Urinary bladder (tissue), 4 donors: ENCODE data around the gene TRIM33. TPM values are rescaled to one million over a fixed set of nuclear protein-coding genes. Genes with fewer than 3 reads are reported as not detected.
"Not testable (repeated sequence)": the region's sequence is repeated elsewhere in the genome, so short reads cannot be mapped to it uniquely, and the experiment has no call there.

Experiments
- DNase-seq: peaks from one replicate; pipeline ENCODE4 v3.0.0-alpha.2; 2015; ENCODE audit errors: extremely low spot score
- H3K27ac ChIP-seq: one replicate; pipeline ENCODE4 v1.5.1; 2013; ENCODE audit warnings: low read depth, mild to moderate bottlenecking, moderate library complexity
- H3K36me3 ChIP-seq: one replicate; pipeline ENCODE4 v1.6.1; 2013; ENCODE audit warnings: mild to moderate bottlenecking, moderate library complexity; ENCODE audit not compliant: insufficient read depth
- H3K4me1 ChIP-seq: one replicate; pipeline ENCODE4 v1.6.1; 2013; ENCODE audit warnings: mild to moderate bottlenecking, moderate library complexity; ENCODE audit not compliant: insufficient read depth
- H3K4me3 ChIP-seq: one replicate; pipeline ENCODE4 v1.5.1; 2013; ENCODE audit warnings: low read depth, low read length
- WGBS: extraction: QIAGEN DNeasy Blood & Tissue Kit; methylation state at CpG from one replicate; pipeline ENCODE4 v1.1.7; 2013; 5-methylcytosine and 5-hydroxymethylcytosine counted together
- polyA plus RNA-seq: library from polyadenylated mRNA; stranded (reverse); fragments of 200-250 nt; gene quantifications from one replicate; pipeline ENCODE4 v1.2.3, GENCODE V29; 2013
- total RNA-seq: library from RNA; depleted of rRNA; stranded (reverse); fragments of >200 nt; gene quantifications from one replicate; pipeline ENCODE4 v1.2.3, GENCODE V29; 2014
- donor health status: healthy with polysubstance abuse.
- donor health status: healthy.

The TRIM33 gene
- total and polyA plus RNA-seq, 2 donors: 11.8 to 87.7 TPM

GRCh38 chr1:114503916-114504422 lies 7.0 kb downstream of the TRIM33 start:
- 85% methylated on average over 7 of the region's 7 CpGs for WGBS
- Histone ChIP-seq H3K4me3 (no peak overlapping the region), H3K36me3 (no peaks in the 10 kb centered on the region), H3K4me1 (peaks cover 2% of the 10 kb centered on the region), H3K27ac (no peak overlapping the region)
- DNase-seq: no peak

- Histone ChIP-seq H3K27ac (no peak overlapping the region), H3K4me1 (no peaks in the 10 kb centered on the region), H3K36me3 (no peaks in the 10 kb centered on the region), H3K4me3 (no peak overlapping the region)
- no peak for DNase-seq
Measured at GRCh38 chr1:114502080-114502479, 8.9 kb downstream of the TRIM33 start.

GRCh38 chr1:114499478-114499877 lies 11.5 kb downstream of the TRIM33 start:
- no peak overlapping the region for H3K27ac ChIP-seq
- DNase-seq: no peak
- H3K4me1 ChIP-seq: no peaks in the 10 kb centered on the region
- H3K36me3 ChIP-seq: no peaks in the 10 kb centered on the region
- H3K4me3 ChIP-seq: no peak overlapping the region

- WGBS: 78% methylated on average over 1 of the region's 1 CpG
- Histone ChIP-seq H3K4me1 (no peaks in the 10 kb centered on the region), H3K4me3 (no peak overlapping the region), H3K36me3 (no peaks in the 10 kb centered on the region), H3K27ac (no peak overlapping the region)
- DNase-seq: no peak
Measured at GRCh38 chr1:114496089-114496488, 14.9 kb downstream of the TRIM33 start.

GRCh38 chr1:114495486-114495885 lies 15.5 kb downstream of the TRIM33 start:
- H3K36me3 ChIP-seq: no peaks in the 10 kb centered on the region
- DNase-seq: no peak
- no peaks in the 10 kb centered on the region for H3K4me1 ChIP-seq
- H3K27ac ChIP-seq: no peak overlapping the region
- no peak overlapping the region for H3K4me3 ChIP-seq
- 22% methylated on average over 2 of the region's 2 CpGs for WGBS

GRCh38 chr1:114492978-114493377 lies 18.0 kb downstream of the TRIM33 start:
- no peaks in the 10 kb centered on the region for H3K36me3 ChIP-seq
- WGBS: 91% methylated on average over 1 of the region's 1 CpG
- H3K4me1 ChIP-seq: no peaks in the 10 kb centered on the region
- H3K4me3 ChIP-seq: no peak overlapping the region
- no peak overlapping the region for H3K27ac ChIP-seq
- DNase-seq: no peak

- H3K4me1 ChIP-seq: no peaks in the 10 kb centered on the region
- H3K4me3 ChIP-seq: no peak overlapping the region
- WGBS: 52% methylated on average over 1 of the region's 1 CpG
- no peak overlapping the region for H3K27ac ChIP-seq
- no peaks in the 10 kb centered on the region for H3K36me3 ChIP-seq
- no peak for DNase-seq
Measured at GRCh38 chr1:114490274-114490693, 20.7 kb downstream of the TRIM33 start.

GRCh38 chr1:114488739-114489138 lies 22.3 kb downstream of the TRIM33 start:
- no peak for DNase-seq
- WGBS: 89% methylated on average over 2 of the region's 2 CpGs

GRCh38 chr1:114485286-114485685 lies 25.7 kb downstream of the TRIM33 start:
- Histone ChIP-seq H3K36me3 (no peaks in the 10 kb centered on the region), H3K4me3 (no peak overlapping the region)
- no peak for DNase-seq

More at GRCh38 chr1:114488739-114489138, 22.3 kb downstream of the TRIM33 start:
- H3K4me1 ChIP-seq: no peaks in the 10 kb centered on the region
- H3K36me3 ChIP-seq: no peaks in the 10 kb centered on the region
- no peak overlapping the region for H3K27ac ChIP-seq
- H3K4me3 ChIP-seq: no peak overlapping the region

GRCh38 chr1:114482585-114482984 lies 28.4 kb downstream of the TRIM33 start:
- Histone ChIP-seq H3K36me3 (no peaks in the 10 kb centered on the region), H3K27ac (no peak overlapping the region), H3K4me3 (no peak overlapping the region), H3K4me1 (no peaks in the 10 kb centered on the region)
- no peak for DNase-seq
- WGBS: 74% methylated on average over 3 of the region's 3 CpGs

More at GRCh38 chr1:114485286-114485685, 25.7 kb downstream of the TRIM33 start:
- Histone ChIP-seq H3K4me1 (no peaks in the 10 kb centered on the region), H3K27ac (no peak overlapping the region)

- WGBS: 98% methylated on average over 17 of the region's 17 CpGs
- DNase-seq: not testable (repeated sequence)
Measured at GRCh38 chr1:114479636-114480035, 31.4 kb downstream of the TRIM33 start.

GRCh38 chr1:114479134-114479533 lies 31.9 kb downstream of the TRIM33 start:
- no peaks in the 10 kb centered on the region for H3K4me1 ChIP-seq
- DNase-seq: no peak
- no peaks in the 10 kb centered on the region for H3K36me3 ChIP-seq
- no peak overlapping the region for H3K4me3 ChIP-seq
- over 99% methylated on average over 2 of the region's 2 CpGs for WGBS
- no peak overlapping the region for H3K27ac ChIP-seq

More at GRCh38 chr1:114479636-114480035, 31.4 kb downstream of the TRIM33 start:
- not testable (repeated sequence) for H3K27ac ChIP-seq, H3K4me3 ChIP-seq, H3K4me1 ChIP-seq, H3K36me3 ChIP-seq

- no peaks in the 10 kb centered on the region for H3K36me3 ChIP-seq
- H3K4me3 ChIP-seq: no peak overlapping the region
- H3K4me1 ChIP-seq: no peaks in the 10 kb centered on the region
- DNase-seq: no peak
- 98% methylated on average over 6 of the region's 6 CpGs for WGBS
- no peak overlapping the region for H3K27ac ChIP-seq
Measured at GRCh38 chr1:114473796-114474195, 37.2 kb downstream of the TRIM33 start.

GRCh38 chr1:114472408-114472807 lies 38.6 kb downstream of the TRIM33 start:
- Histone ChIP-seq H3K36me3 (no peaks in the 10 kb centered on the region), H3K4me1 (no peaks in the 10 kb centered on the region), H3K4me3 (no peak overlapping the region), H3K27ac (no peak overlapping the region)
- 97% methylated on average over 3 of the region's 3 CpGs for WGBS
- DNase-seq: no peak

GRCh38 chr1:114470681-114471080 lies 40.3 kb downstream of the TRIM33 start:
- 80% methylated on average over 5 of the region's 5 CpGs for WGBS

More at GRCh38 chr1:114470681-114471080, 40.3 kb downstream of the TRIM33 start:
- H3K27ac ChIP-seq: no peak overlapping the region
- H3K4me3 ChIP-seq: no peak overlapping the region
- H3K36me3 ChIP-seq: no peaks in the 10 kb centered on the region
- H3K4me1 ChIP-seq: no peaks in the 10 kb centered on the region
- no peak for DNase-seq
